ENCODE results near the gene TREX2. TPM values are rescaled to one million over a fixed set of nuclear protein-coding genes. Genes with fewer than 3 reads are reported as not detected.
"Not testable (repeated sequence)": the region's sequence is repeated elsewhere in the genome, so short reads cannot be mapped to it uniquely, and the experiment has no call there.

Gene TREX2
- total RNA-seq, 1 experiment from 2014 or later = 1.6 TPM

DNA sequence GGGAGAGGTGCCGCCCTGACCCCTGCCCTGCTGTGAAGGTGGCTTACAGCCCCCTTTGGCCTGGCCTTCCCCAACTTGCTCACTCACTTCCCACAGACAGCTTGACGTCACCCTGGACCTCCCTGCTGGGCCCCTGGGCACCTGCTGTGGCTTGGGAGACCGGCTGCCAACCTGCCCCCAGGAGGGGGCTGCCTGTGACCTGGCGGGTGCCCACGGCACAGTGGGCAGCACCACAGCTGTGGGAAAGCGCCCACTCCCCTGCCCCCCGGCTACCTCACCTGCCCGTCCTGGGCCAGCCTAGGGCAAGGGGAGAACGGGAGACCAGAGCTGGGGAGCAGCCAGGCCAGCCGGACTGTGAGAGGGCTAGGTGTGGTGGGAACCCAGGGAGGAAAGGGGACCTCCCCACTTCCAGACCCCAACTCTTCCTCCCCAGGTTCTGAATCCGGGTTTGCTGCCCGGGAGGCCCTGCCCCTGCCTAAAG lies 36.9 kb downstream of the TREX2 start:
- no peak for DNase-seq (ENCODE audit: low read depth)

DNA sequence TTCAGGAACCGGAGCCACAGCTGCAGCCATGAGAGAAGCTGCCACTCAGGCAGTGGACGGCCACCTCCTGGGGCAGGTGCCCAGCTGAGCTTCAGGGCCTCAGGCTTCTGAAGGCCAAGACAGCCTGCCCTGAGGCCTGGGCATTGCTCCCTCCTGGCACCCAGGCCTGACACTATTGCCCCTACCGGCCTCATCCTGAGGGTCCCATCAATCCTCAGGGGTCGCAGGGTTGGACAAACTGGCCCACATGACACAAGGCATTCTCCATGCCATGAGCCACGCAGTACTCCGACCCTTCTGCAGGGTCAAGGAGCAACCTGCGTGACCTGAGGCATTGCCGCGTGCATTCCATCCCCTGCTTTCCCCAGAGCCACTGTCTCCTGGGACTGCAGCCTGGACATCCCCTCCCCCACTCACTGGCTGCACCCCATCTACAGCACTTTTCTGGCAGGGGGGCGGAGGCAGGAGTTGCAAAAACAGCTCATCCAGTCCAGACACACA lies 37.6 kb downstream of the TREX2 start:
- DNase-seq (ENCODE audit: low read depth) = no peak

DNA sequence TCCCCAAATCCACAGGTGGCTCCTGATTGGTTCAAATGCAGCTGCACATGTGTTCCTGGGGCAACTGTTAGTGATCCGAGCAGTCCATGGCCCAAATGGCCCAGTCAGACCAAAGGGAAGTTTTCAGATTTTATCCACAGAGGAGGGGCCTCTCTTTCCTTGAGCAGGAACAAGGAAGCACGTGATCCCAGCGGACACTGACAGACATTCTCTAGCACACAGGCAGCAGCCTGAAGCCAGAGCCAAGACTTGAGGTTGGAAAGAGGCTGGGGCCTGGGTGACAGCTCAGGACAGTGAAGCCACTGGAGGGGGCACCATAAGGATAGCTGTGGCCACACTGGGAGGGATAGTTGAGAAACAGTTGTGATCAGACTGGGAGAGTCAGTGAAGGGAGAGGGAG lies 38.1 kb downstream of the TREX2 start:
- no peak for DNase-seq (ENCODE audit: low read depth)

DNA sequence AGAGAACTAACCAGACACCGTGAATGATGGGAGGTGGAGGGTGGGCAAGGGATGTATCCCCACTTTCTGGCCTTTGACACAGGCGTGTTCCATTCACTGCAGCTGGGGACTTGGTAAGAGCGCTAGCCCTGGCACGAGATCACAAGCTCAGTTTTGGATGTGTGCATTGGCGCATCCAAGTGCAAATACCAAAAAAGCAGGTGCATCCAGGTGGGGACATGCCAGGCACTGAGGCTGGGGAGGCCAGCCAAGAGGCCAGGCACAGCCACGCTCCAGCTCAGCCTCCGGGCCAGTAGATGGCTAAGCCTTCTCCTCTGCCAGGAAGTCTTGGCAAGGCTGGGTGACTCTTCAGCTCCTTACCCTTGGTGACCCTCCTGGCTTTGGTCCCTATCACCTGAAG lies 39.0 kb downstream of the TREX2 start:
- DNase-seq (ENCODE audit: low read depth) = no peak

GRCh38 chrX:153406011-153406410 lies 39.8 kb downstream of the TREX2 start:
- DNase-seq (ENCODE audit: low read depth) = no peak

DNA sequence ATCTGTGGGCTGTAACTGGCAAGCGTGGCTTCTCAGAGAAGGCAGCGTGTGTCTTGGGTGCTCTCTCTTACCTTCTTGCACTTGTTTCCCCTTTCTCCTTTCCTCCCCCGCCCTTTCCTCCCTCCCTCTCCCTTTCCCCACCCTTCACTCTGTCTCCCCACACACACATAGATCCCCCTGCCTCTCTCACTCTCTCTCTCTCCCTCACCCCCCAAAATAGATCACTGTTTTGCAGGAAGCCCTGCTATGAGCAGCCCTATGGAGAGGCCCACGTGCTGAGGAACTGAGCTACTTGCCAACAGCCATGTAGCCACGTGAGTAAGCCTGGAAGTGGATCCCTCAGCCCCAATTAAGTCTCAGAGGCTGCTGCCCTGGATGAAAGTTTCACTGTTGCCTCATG lies 40.4 kb downstream of the TREX2 start:
- no peak for DNase-seq (ENCODE audit: low read depth)

- DNase-seq (ENCODE audit: low read depth) = not testable (repeated sequence)
These were observed 41.5 kb downstream of the TREX2 start for GRCh38 chrX:153404333-153404732.

- DNase-seq (ENCODE audit: low read depth) = no peak
These were observed 44.6 kb downstream of the TREX2 start, which contains the start of gene PNMA6E for GRCh38 chrX:153401133-153401764. Gene PNMA6E (minus strand): TSS chrX:153401350. CDS start chrX:153398849, 2,501 bp downstream.

DNA sequence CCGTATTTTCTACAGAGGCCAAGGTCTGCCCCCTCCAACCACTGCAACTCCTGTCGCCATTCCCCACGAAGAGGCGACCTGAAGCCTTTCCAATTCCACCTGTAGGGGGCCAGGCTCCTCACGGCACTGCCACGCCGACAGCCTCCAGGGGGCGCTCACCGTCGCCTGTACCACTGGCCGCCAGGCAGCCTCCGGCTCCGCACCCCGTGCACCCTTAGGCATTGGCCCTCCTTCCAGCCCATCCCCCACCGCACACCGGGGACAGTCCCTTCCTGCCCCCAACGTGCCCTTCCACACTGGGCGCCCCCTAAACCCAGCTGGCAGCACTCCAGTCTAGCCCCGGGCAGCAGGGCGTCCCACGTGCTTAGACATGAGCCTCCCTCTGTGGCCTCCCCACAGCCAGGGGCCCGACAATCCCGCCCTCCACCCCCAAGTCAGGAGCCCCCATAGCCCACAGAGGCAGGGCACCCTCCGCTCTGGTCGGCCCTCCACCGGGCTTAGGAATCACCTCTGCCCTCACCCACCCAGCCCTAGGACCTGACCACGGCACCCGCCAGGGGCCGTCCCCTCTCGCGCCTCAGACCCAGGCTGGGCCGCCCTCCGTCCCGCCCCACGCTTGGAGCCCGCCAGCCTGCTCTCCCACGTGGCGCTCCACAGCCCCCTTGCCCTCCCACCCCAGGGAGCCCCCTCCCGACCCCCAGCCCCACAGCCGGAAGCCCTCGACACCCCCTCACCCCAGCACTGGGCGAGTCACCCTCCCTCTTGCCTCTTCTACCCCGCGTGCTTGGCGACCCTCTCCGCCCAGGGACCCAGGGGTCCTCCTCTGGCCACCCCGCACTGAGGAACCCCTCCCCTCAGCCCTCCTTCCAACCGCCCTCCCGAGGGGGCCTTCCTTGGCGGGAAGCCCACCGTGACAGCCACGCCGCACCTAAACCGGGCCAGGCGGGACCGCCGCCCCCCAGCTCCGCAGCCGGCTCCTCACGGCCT lies 45.4 kb downstream of the TREX2 start:
- peak; percentile 12 for DNase-seq (ENCODE audit: low read depth)

- DNase-seq (ENCODE audit: low read depth) = no peak
These were observed 47.4 kb downstream of the TREX2 start for GRCh38 chrX:153398275-153398960.

- no peak for DNase-seq (ENCODE audit: low read depth)
These were observed 48.4 kb downstream of the TREX2 start for GRCh38 chrX:153397256-153397960.

DNA sequence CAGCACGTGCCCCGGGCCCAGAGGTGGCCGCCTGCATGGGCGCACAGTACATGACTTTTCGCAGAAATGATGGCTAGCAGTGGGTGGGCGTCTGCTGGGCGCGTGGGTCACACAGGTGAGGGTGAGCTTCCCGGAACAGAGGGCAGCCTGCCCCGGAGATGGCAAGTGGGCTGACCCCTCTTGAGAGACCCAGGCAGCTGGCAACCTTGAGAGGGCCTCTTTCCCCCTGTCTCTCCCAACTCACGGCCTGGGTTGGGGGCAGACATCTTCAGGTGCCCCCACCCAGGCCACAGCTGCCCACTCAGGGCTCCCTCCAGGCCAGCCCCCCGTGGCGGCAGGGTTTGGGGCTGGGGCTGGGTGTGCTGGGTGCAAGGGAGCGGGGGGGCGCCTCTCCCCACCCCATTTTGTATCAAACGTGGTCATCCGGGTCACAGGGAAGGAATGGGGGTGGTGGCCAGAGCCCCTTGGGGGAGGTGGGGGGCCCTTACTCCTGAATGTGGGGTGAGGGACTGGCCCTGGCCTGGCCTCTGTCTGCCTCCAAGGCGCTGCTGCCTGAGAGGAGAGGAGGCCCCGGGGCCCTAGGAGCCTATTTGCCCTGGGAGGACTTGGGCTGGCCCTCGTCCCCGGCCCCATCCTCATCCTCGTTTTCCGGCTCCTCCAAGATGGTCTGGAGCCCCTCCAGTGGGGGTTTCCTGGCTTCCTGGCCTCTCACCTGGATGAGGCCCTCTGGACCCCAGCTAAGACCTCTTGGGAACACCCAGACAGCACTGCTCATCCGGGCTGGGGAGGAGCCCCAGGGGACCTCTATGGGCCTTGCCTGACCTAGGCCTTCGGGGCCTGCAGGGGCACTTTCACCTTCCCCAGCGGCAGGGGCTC lies 49.3 kb downstream of the TREX2 start:
- DNase-seq (ENCODE audit: low read depth) = no peak

- no peak for DNase-seq (ENCODE audit: low read depth)
These were observed 50.1 kb downstream of the TREX2 start for GRCh38 chrX:153395613-153396319.

DNA sequence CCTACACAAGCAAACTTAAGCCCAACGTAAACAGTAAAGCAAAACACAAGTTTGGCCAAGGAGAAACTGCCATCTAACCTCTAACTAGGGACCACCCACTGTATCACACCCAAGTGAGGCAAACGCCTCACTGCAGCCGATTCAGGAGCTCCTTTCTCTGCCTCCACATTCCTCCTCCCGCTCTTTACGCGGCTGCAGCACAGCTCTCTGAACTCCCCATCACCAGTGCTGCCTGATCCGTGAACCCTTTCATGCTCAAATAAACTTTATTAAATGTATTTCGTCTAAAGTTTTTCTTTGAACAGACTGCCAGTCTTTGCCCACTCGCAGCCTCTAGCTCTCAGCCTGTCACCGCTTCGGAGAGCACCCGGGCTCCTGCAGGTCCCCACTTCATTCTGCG lies 51.2 kb downstream of the TREX2 start:
- DNase-seq (ENCODE audit: low read depth) = no peak

Other genes starting within 250 kb of the TREX2 start
- gene PNMA6F, start 124.3 kb downstream of the TREX2 start, total RNA-seq (2014; rRNA removed; shearing (Covaris generic)) = not detected in 2 replicates
- 9.3 and 14.0 TPM in 2 replicates for gene ZNF275, start 111.9 kb downstream of the TREX2 start, total RNA-seq (2014; rRNA removed; shearing (Covaris generic))
- gene PNMA6E, start 44.7 kb downstream of the TREX2 start, total RNA-seq (2014; rRNA removed; shearing (Covaris generic)) = not detected in 2 replicates
- gene ZFP92, start 34.6 kb downstream of the TREX2 start, total RNA-seq (2014; rRNA removed; shearing (Covaris generic)) = not detected in 2 replicates
- gene HAUS7, start 24.5 kb upstream of the TREX2 start, total RNA-seq (2014; rRNA removed; shearing (Covaris generic)) = 76.0 and 85.3 TPM in 2 replicates
- 53.3 TPM in 2 replicates for gene BGN, start 48.9 kb upstream of the TREX2 start, total RNA-seq (2014; rRNA removed; shearing (Covaris generic))
- gene ATP2B3, start 71.6 kb upstream of the TREX2 start, total RNA-seq (2014; rRNA removed; shearing (Covaris generic)) = not detected in 2 replicates
- 45.8 and 52.7 TPM in 2 replicates for gene CCNQ, start 153.1 kb upstream of the TREX2 start, total RNA-seq (2014; rRNA removed; shearing (Covaris generic))
- 0.27 and 1.1 TPM in 2 replicates for gene DUSP9, start 201.1 kb upstream of the TREX2 start, total RNA-seq (2014; rRNA removed; shearing (Covaris generic))
- gene PNCK, start 227.8 kb upstream of the TREX2 start, total RNA-seq (2014; rRNA removed; shearing (Covaris generic)) = not detected in 2 replicates
- 13.6 and 24.5 TPM in 2 replicates for gene SLC6A8, start 241.9 kb upstream of the TREX2 start, total RNA-seq (2014; rRNA removed; shearing (Covaris generic))